ENCODE measurements around the gene HIGD1B. TPM values are rescaled to one million over a fixed set of nuclear protein-coding genes. Genes with fewer than 3 reads are reported as not detected.

The HIGD1B gene
- polyA plus RNA-seq (2012; ENCODE audit: insufficient read length, low read depth), result not detected

- TF ChIP-seq REST (IDR thresholded peaks at IDR 0.05; ENCODE audit: insufficient read depth in 1 of 2, low read depth in 2 of 2, low read length in 2 of 2) (no peak), FOXP2 (optimal IDR thresholded peaks at IDR 0.05; ENCODE audit: borderline replicate concordance, extremely low read depth, extremely low read length, insufficient read depth) (no peak), TAF1 (IDR thresholded peaks at IDR 0.05; ENCODE audit: borderline replicate concordance, insufficient read depth, low read length) (no peak), SIN3A (IDR thresholded peaks at IDR 0.05; ENCODE audit: borderline replicate concordance, insufficient read depth, low read length) (no peak), POLR2AphosphoS5 (IDR thresholded peaks at IDR 0.05; ENCODE audit: low read depth, low read length) (no peak)
Observed at GRCh38 chr17:44847586-44847985, at the start of gene HIGD1B. TSS of gene HIGD1B (plus strand) at chr17:44847883. CDS start at chr17:44848153, 270 bp downstream.

GRCh38 chr17:44798356-44798755 lies 49.3 kb upstream of the HIGD1B start:
- TF ChIP-seq TAF1 (IDR thresholded peaks at IDR 0.05; ENCODE audit: borderline replicate concordance, insufficient read depth, low read length), result no peak
- no peak for TF ChIP-seq POLR2AphosphoS5 (IDR thresholded peaks at IDR 0.05; ENCODE audit: low read depth, low read length)
- no peak for TF ChIP-seq SIN3A (IDR thresholded peaks at IDR 0.05; ENCODE audit: borderline replicate concordance, insufficient read depth, low read length)

- TF ChIP-seq POLR2AphosphoS5 (IDR thresholded peaks at IDR 0.05; ENCODE audit: low read depth, low read length) (no peak), REST (IDR thresholded peaks at IDR 0.05; ENCODE audit: insufficient read depth in 1 of 2, low read depth in 2 of 2, low read length in 2 of 2) (no peak), SIN3A (IDR thresholded peaks at IDR 0.05; ENCODE audit: borderline replicate concordance, insufficient read depth, low read length) (no peak), FOXP2 (optimal IDR thresholded peaks at IDR 0.05; ENCODE audit: borderline replicate concordance, extremely low read depth, extremely low read length, insufficient read depth) (no peak), TAF1 (IDR thresholded peaks at IDR 0.05; ENCODE audit: borderline replicate concordance, insufficient read depth, low read length) (no peak)
Observed at GRCh38 chr17:44801880-44802279, 45.8 kb upstream of the HIGD1B start.

GRCh38 chr17:44804302-44805089 lies 43.2 kb upstream of the HIGD1B start:
- TF ChIP-seq FOXP2 (optimal IDR thresholded peaks at IDR 0.05; ENCODE audit: borderline replicate concordance, extremely low read depth, extremely low read length, insufficient read depth), result no peak
- TF ChIP-seq SIN3A (IDR thresholded peaks at IDR 0.05; ENCODE audit: borderline replicate concordance, insufficient read depth, low read length), result no peak
- no peak for TF ChIP-seq REST (IDR thresholded peaks at IDR 0.05; ENCODE audit: insufficient read depth in 1 of 2, low read depth in 2 of 2, low read length in 2 of 2)

GRCh38 chr17:44807093-44807816 lies 40.4 kb upstream of the HIGD1B start:
- TF ChIP-seq REST (IDR thresholded peaks at IDR 0.05; ENCODE audit: insufficient read depth in 1 of 2, low read depth in 2 of 2, low read length in 2 of 2), result no peak
- TF ChIP-seq POLR2AphosphoS5 (IDR thresholded peaks at IDR 0.05; ENCODE audit: low read depth, low read length), result no peak
- TF ChIP-seq TAF1 (IDR thresholded peaks at IDR 0.05; ENCODE audit: borderline replicate concordance, insufficient read depth, low read length), result no peak
- no peak for TF ChIP-seq SIN3A (IDR thresholded peaks at IDR 0.05; ENCODE audit: borderline replicate concordance, insufficient read depth, low read length)
- TF ChIP-seq FOXP2 (optimal IDR thresholded peaks at IDR 0.05; ENCODE audit: borderline replicate concordance, extremely low read depth, extremely low read length, insufficient read depth), result no peak
